GM18517 (cell line): ENCODE measurements around the gene GGTA1.

Experiments used
- ATAC-seq: cut with Tn5 transposase; IDR thresholded peaks from one replicate; pipeline ENCODE4 v1.9.1; 2021; ENCODE audit warnings: mild to moderate bottlenecking, moderate library complexity; ENCODE audit not compliant: unreplicated experiment

The GGTA1 gene

DNA sequence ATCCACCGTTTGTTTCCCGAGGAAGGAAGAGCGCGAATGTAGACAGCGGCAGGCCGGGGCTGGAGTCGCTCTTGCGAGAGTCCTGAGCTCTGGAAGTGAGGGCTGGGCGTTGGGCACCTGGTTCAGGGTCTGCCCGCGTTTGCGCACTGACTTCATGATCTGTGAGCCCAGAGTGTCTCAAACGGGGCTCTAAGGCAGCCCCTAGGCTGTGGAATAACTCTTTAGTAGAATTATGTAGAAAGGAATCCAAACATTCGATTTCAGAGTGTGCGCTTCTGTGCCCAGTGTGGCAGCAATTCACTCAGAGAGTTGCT lies 478 bp upstream of the GGTA1 start:
- ATAC-seq: no peak

DNA sequence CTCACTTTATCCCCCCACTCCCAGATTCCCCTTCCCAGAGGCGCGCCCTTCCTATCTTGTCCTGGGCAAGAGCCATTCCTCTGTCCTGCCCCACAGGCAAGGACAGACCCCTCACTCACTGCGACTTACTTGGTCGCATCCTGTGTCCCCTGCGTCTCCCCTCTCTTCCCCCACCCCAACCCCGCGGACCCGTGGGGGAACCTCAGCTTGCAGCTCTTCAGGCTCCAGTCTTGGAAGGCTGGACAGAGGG lies 542 bp downstream of the GGTA1 start:
- ATAC-seq: no peak

DNA sequence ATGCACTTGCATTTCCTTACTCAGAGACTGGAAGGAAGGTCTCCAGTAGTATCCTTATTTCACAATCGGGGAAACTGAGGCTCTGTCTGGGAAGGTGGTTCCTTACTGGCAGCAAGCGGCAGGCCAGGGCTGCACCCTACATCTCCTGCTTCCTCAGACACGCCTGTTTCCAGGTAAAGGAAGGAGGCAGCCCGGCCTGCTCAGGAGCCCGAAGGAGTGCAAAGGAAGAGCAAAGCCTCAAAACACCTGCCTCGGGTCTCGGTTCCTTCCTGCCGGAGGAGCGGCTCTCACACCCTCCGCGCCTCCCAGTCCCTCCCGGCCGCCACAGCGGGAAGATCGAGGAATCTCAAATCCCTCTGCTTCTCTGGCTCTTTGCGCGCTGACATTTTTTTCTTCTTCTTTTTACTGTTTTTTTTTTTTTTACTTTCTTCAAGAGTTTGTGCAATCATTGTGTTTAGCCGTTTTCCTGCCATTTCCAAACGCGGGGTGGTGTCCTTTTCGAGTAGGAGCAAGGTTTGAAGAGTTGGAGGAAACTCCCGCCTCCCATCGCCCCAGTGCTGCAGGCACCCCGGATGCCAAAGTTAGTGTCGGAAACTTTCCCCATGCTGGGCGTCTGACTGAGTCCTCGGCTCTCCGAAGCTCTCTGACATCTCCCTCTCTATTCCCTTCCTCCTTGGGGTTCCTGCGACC lies 1.0 kb downstream of the GGTA1 start:
- no peak for ATAC-seq

DNA sequence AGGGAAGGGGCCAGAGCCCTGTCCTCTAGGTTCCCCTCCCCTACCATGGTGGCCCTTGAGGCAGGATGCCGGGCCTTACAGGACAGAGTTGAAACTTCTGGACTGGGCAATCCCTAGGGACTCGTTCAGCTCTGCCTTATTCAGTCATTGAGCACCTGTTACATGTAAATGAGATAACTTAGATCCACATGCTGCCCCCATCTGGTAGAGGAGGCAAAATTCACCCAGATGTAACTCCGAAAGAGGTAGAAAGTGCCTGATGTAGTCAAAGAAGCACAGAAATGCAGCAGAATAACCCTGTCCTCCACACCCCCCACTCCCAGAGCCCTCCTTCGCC lies 1.5 kb downstream of the GGTA1 start:
- ATAC-seq: peak; percentile 84

DNA sequence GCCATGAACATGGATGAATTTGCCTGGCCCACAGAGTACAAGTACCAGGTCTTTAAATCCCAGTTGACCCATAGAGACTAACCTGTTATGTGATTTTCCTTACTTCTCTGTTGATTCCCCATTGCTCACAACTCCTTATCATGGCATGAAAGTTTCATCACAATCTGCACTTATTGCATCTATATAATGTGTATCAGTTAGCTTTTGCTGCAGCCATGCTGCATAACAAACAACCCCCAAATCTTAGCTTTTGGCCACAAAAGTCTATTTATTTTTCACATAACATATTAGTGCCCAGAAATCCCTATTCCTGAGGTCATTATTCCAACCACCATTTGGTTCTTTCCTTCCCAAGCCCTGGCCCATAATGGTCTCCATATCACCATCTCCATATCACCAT lies 3.7 kb downstream of the GGTA1 start:
- ATAC-seq: no peak

DNA sequence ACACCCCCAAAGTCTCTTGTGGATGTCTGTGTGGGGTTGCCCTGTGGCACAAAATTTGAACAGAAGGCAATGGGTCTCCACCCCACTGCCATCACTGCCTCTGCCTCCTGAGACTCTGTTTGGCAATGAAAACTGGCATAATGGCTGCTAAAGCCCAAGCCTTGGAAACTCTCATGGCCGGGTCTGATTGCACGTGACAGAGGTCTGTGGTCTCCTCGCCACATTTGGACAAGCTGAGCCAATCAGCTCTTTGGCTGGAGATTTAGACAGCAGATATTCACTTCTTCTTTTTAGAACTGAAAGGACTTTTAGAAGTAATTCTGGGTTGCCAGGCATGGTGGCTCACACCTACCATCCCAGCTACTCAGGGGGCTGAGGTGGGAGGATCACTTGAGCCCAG lies 5.5 kb downstream of the GGTA1 start:
- ATAC-seq: no peak

DNA sequence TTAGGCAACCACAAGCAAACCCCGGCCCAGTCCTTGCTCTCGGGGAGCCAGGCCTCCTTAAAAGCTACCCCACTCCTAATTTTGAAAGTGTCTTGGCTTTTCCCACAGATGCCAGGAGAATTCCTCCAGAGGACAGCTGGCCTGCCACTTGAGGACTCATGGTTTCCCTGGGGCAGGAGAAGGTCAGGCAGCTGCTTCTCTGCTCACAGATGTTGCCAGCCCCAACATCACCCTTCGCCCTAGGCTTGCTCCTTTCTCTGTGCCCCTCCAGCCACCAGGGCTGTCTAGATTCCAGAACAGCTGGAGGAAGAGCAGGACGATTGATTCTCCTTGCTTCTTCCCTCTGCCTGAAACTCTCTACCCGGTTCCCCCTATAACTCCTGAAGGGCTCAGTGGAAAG lies 8.5 kb downstream of the GGTA1 start:
- ATAC-seq: no peak

DNA sequence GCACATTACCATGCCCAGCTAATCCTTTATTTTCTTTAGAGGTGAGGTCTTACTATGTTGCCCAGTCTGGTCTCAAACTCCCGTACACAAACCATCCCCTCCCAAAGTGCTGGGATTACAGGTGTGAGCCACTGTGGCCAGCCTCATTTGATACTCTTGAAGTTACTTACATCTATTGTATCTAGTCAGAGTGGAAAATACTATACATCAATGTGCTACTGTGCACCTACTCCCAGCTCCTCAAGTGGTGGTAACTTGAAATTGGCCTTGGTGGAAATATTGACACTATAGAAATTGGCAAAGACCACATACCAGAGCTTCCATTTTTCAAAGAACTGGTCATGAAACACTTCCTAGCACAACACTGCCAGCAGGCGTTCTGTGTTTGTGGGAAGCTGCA lies 10.3 kb downstream of the GGTA1 start:
- ATAC-seq: no peak

DNA sequence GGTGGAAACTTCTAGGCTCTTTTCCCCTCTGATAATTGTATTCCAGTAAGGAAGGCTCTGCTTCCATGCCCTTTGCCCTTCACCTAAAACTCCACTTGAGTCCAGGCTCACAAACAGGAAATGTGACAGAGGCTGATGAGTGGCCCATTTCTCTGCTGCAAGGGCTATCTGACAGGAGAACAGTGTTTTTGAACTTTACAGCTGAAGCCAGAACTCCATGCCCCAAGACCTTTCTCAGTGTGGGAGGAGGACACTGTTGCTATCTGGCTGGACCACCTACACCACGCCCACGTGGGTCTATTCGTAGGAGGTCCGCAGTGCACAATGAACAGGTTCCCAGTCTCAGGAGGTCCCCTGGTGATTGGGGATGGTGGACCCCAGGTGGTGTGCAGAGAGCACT lies 13.6 kb downstream of the GGTA1 start:
- no peak for ATAC-seq

DNA sequence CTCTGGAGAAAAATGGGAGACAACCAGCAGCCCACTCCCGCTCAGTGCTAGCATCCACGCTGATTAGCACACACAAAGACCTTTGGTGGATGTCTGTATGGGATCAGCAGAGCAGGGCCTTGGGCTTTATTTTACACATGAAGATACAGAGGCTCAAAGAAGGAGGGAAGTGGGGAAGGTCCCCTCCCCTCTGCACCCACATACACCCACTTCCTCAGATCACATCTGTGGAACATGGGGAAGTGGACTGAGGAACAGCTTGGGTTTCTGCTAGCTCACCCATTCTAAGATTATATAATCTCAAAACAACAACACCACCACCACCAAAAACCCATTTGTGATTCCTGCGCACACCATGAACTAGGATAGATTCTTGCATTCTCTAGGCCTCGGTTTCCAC lies 14.0 kb downstream of the GGTA1 start:
- ATAC-seq: no peak

DNA sequence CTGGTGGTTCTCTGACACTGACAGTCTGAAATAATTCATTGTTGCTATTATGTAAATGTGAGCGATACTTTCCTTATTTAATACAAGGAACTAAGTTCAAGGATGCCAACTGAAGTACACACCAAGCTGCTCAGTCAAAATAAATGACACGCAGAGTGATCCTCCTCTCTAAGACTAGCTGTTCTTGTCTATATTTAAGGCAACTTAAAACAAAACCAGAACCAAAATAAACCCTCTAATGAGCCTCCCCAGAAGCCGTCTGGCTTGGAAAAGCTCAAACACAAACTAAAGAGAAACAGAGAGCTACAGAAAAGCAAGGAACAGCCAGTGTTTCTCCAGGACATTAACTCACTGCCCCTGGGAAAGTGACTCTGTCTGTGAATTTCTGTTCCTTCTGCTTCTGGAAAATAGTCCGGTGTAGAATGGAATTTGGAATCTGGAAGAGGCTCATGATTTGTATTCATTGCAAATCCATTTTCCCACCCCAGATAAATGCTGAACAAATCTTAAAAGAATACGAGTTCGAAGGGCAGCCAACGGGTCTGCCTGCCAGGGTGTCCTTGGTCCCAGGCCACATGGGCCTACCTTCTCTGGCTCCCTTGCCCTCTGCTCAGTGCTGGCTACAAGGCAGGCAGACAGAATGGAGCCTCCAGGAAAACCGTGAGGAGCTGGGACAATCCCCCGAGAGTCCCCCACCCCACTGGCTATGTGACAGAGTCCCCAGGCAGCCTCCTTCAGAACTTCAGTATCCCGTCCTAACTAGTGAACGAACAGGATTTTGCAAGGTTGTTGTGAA lies 14.8 kb downstream of the GGTA1 start:
- ATAC-seq: no peak

DNA sequence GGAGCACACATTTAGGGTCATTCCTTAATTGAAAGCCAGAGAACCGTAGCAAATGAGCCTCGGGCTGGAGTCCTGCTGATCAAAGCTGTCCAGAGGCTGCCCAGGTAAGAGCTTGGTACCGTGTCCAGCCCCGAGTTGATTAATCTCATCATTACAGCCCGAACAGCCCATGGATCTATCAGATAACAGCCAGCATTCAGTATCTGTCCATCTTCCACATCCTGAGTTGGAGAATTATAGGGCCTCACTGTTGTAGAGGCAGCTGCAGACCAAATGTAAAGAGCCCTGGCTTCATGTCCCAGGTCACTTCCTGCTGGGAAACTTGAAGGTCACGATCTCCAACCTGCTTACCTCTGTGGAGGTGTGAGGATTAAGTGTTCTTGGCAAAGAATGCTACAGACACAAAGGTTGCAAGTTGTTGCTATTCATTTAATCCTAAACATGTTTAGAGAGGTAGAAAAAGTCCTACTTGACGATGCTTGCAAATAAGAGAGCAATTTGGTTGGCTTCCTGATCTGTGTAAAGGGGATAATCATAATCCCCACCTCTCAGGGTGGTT lies 16.1 kb downstream of the GGTA1 start:
- no peak for ATAC-seq

DNA sequence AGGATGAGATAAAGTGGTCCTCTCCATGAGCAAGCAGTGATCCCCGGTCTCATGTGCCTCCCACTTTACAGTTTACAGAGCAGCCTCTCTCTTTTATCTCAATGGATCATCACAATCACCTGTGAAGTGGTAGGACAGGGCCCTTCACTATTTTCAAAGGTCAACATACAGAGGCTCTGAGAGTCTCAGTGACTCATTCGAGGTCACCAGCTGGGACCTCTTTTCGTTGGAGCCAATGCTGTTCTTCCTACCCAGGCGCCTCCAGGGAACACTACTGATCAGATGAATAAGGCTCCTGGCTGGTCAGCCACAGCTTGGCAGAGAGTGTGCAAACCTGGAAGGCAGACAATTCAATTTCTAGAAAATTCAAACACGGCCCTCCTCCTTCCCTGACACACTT lies 16.6 kb downstream of the GGTA1 start:
- no peak for ATAC-seq

DNA sequence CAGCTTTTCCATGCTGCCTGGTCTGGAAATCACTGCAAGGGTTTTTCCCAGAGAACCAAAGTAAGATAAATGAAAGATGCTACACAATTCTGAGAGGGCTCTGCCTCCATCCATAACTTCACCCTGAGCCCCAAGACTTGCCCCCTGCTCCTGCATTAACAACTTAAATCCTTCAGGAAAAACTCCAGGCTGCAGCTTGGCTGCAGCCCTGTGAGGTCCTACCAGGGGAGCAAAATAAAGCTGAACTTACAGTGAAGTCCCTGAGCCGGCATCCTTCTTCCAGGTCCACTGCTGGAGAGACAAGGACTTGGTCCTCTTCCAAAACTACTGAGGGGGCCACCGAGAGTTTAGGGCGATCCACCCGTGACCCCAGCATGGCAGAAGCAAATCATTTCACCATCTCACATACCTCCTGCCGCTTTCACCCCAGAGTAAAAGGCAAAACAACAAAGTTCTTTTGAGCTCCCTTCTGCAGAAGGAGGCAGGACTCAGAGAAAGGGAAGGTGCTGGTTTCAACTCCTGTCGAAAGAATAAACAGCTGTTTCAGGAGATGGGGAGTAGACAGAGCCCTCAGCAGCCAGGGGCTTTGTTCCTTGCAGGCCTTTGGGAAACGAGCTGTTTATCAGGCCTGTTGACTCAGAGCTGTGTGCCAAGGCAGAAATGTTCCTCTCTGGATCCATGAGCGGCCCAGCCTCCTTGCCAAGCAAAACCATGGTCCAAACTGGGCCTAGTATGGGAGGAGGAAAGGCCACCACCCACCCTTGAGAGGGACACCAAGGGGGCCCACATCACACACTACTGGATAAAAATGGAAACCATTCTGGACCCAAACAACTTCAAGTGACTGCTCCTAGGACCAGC lies 20.6 kb downstream of the GGTA1 start:
- no peak for ATAC-seq

DNA sequence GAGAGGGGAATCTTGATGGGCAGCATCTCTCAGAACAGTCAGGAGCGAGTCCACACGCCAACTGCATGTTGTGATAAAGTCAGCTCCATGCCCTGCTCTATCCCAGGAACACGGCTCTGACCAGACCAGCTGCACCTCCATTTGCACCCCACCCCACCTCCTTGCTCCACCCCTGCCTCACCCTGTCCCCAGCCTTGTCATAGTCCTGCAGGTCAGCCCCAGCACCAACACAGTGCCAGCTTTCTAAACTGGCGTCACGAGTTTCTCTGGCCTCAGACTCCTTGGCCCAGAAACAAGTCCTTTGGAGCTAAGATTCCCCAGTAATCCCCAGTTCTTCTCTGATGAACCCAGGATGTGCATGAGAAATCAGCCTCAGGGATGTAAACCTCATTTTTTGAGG lies 23.5 kb downstream of the GGTA1 start:
- ATAC-seq: no peak

DNA sequence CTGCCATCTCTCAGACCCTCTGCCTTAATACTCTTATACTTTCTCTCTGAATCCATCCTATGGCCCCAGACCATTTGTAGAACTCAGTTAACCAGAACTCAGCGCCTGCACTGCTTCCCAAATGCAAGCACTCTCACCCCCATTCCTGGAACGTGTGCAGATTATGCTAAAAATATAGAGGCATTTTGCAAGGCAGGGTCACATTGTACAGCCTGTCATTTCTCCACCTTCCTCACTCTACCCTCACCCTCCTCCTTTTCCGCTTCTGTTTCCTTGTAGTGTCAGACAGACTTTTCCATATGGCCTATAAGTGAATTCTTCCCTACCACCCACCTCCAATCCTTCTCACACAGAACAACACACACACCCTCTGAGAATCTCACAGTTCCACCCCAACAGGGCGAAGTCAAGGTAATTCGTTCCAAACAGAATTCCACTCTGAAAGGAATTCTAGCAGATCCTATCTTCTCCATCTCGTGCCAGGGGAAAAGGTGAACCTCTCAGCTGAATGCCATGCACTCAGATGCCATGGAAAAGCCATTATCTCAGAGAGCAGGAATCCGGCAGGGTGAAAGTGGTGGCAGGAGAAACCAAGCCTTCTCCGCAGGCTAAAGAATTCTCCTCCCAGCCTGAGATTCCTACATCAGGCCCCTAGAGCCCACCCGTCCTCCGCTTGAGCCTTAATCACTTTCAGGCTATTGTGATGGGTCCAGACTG lies 25.3 kb downstream of the GGTA1 start:
- no peak for ATAC-seq

DNA sequence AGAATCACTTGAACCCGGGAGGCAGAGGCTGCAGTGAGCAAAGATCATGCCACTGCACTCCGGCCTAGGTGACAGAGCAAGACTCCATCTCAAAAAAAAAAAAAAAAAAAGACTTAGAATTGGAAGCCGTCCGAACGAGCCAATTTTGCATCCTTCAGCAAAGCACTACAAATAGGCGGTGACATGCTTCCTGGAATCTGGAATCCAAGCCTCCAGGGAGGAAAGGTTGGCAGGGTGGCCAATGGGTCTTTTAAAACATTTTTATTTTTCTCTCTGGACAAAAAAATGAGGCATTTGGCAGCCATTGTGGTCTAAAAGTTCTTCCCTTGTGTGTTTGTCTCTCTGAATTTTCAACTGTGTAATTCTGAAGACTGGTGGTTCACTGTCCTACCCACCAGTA lies 26.4 kb downstream of the GGTA1 start:
- no peak for ATAC-seq

DNA sequence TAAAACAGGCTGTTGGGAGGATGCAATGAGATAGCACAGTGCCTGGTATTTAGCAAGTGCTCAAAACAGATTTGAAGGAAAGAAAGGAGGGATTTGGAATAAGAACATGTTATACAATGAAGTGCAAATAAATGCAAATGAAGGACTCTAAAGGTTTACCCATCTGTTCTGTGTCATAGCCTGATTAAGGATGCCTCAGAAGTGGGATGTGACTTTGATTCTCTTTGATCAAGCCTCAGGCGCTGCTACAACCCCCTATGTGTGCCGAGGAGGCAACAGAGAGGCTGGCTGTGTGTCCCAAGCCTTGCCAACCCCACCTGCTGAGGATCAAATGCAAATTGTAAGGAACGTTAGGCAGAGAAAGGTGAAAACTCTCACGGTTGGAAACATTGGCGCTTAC lies 27.2 kb downstream of the GGTA1 start:
- no peak for ATAC-seq

DNA sequence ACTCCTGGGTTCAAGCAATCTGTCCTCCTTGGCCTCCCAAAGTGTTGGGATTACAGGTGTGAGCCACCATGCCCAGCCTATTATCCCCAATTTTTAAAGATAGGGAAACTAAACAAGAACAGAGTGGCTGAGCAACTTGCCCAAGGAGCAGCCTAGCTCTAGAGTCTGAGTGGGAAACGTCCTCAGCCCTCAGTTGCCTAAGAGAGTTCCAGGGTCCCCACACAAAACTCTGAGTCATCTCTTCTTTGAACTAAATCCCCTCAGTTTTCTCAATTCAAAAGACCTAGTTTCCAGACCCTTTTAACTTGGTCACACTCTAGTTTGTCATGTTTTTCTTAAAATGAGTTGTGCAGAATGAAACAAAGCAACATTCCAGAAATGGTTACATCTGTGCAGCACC lies 33.5 kb downstream of the GGTA1 start:
- no peak for ATAC-seq

DNA sequence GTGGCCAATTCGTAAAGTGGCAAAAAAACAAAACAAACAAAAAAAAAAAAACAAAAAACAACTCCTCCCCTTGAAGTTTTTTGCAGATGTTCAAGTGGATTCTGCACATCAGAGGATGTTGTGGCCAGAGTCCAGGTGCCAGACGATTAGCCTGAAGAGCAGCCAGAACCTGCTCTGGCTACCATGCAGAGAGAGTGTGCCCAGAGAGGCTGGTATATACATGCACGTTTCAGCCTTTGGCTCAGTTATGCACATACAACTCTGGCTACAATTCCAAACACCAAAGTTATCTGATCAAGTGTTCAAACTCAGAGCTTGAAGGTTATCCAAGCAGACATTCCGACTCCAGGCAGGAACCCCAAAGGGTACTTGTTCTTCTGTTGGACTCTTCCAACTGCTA lies 34.7 kb downstream of the GGTA1 start:
- no peak for ATAC-seq

DNA sequence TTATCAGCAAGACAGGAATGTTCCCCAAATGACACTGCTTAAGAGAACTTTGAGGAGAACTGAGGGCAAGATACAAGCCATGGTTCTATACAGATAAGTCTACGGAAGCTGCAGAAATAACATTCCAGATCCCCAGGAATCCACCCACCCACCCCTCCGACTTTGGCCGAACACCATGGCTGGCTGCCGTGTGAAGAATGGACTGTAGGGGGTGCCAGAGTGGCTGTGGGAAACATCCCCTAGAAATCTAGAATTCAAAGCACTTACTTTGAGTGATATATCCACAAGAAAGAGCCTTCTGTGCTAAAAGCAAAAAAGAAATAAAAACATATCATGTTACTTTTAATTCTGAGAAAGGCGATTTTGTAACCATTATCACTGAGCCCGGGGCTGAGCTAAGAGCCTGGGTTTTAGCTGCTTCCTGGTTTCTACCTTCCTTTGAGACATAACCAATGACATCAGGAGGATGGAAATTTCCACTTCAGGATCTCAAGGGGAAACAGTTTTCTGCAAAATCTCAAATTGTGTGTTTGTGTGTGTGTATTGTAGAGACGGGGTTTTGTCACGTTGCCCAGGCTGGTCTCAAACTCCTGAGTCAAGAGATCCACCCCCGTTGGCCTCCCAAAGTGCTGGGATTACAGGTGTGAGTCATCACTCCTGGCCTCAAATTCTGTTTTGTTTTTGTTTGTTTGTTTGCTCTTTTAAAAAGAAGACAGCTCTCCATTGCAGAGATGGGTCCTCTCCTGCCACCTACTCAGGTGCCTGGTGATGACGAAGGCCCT lies 36.4 kb downstream of the GGTA1 start:
- no peak for ATAC-seq
